VCaP (cell line): ENCODE results near the gene ZFYVE28.
A peak's percentile ranks its signal among the peaks of the same experiment; 100 is the strongest.

Experiments
- H3K27ac ChIP-seq: fragments of 450-650 bp; 2 replicates; pipeline ENCODE4 v1.5.1; 2017
- TF ChIP-seq, protein P1 (sequence below): fragments of 450-650 bp; conservative IDR thresholded peaks from 2 replicates; pipeline ENCODE4 v1.5.1; 2017; ENCODE audit warnings: mild to moderate bottlenecking, moderate library complexity

ZFYVE28 gene

DNA sequence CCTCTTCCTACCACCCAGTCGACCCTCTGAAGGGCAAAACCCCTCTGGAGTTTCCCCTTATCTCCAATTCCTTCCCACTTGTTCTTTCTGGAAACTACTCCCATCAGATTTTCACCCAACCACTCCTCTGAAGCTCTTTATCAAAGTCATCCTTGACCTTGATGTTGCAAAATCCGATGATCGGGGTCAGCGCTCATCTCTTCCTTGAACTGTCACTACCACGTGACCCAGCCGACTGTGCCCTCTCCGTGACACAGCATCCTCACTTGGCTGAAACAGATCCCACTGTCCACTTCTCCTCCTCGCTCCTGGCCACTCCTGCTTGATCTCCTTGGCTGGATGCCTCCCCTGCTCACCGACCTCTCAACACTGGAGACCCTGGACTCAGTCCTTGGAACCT, 1.4 kb upstream of the ZFYVE28 start:
- TF ChIP-seq, protein P1, sequence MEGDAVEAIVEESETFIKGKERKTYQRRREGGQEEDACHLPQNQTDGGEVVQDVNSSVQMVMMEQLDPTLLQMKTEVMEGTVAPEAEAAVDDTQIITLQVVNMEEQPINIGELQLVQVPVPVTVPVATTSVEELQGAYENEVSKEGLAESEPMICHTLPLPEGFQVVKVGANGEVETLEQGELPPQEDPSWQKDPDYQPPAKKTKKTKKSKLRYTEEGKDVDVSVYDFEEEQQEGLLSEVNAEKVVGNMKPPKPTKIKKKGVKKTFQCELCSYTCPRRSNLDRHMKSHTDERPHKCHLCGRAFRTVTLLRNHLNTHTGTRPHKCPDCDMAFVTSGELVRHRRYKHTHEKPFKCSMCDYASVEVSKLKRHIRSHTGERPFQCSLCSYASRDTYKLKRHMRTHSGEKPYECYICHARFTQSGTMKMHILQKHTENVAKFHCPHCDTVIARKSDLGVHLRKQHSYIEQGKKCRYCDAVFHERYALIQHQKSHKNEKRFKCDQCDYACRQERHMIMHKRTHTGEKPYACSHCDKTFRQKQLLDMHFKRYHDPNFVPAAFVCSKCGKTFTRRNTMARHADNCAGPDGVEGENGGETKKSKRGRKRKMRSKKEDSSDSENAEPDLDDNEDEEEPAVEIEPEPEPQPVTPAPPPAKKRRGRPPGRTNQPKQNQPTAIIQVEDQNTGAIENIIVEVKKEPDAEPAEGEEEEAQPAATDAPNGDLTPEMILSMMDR, result no peak
- H3K27ac ChIP-seq, result no peak overlapping the region

DNA sequence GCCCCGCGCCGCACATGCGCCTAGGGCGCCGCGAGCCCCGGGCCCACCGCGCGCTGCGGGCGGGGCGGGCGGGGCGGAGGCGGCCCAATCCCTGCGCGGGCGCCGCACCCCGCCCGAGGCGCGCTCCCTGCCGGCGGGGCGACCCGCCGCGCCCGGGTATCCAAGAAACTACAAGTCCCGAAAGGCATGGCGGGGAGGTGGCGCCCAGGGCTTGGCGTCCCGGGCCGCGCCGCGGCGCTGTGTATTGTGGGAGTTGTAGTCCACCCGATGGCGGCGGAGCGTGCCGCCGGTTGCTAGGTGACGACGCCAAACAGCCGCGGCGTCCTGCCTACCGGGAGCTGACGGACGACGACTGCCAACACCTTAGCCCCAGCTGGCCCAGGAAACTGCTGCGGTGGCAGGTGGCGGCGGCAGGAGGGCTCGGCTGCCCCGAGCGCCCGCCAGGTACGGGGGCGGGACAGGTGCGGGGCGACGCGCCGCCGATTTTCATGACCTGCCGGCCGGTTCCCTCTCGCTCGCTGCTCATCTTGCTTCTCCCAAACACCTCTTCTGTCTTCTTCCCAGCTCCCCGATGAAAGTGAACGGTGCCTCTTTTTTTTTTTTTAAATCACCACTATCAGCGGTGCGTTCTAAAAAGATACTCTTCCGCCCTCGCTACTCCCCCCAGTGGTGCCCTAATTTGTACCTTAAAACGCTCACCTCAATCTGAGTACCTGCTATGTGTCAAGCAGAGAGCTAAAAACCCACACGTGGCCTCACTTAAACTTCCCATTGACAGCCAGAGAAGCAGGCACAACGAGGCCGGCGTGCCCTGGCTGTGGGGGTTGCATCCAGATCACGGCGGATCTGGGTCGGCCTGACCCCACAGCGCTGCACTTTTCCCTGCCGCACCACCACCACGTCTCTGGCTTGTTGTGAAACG, 466 bp upstream of the ZFYVE28 start, which contains the start of gene CFAP99:
CFAP99 (plus strand) TSS at position 306 of the 922 bp plus-strand sequence.
- H3K27ac ChIP-seq, result peak within 1 kb of the TSS; percentile 66
- TF ChIP-seq, protein P1, result peak; percentile 38; the same call in 1 of the 2 replicates

DNA sequence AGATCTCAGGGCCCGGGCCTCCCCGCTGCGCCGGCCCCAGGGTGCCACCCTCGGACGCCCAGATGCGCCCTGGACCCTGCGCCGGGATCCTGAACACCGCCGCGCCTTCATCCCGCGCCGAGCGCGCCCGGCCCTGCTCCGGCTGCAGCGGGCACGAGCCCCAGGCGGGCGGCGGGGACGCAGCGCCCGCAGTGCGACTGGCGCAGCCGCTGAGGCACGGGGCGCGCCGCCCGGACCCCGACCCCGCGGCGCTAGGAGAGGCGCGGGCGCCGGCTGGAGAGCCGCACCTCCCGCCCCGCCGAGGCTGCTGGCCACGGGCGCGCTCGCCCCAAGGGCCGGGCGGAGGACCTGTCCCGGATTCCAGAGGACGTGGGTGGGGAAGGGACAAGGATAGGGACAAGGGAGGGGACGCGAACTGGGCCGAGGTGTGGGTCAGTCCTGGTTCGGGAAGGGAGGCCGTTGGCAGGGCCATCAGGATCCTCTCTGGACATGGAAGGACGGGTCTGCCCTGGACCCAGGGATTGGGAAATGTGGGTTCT, 1.1 kb downstream of the ZFYVE28 start:
- peak overlapping the region; percentile 66; the same call in 1 of the 2 replicates for H3K27ac ChIP-seq
- TF ChIP-seq, protein P1, result no peak

DNA sequence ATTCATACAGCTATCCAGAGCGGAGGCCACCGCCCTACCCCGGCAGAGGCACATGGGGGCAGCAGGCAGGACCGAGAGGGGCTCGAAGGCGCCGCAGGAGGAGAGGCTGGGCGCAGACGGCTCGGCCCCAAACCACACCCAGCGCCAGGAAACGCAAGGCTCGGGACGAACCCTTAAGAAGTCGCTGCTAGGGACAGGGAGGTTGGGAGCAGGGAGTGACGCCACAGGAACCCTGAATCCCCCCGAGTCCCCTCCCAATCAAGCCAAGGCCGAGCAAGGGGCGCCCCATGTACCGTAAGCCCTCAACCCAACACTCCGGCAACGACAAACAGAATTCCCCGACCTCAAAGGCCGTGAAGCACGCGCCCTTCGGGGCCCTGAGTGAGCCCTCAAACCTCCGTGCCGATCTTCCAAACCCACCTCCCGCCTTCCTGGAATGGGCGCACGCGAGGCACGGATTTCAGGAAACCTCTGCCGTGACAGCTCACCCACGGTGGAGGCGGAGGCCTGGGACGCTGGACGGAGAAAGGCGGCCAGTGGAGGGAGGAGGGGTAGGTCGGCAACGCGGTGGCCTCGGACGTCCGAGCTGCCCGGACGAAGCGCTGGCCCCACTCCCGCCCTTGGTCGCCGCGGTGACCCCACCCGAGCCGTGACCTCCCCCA, 1.8 kb downstream of the ZFYVE28 start:
- H3K27ac ChIP-seq, result peak overlapping the region; percentile 66; the same call in 1 of the 2 replicates
- TF ChIP-seq, protein P1, result no peak

DNA sequence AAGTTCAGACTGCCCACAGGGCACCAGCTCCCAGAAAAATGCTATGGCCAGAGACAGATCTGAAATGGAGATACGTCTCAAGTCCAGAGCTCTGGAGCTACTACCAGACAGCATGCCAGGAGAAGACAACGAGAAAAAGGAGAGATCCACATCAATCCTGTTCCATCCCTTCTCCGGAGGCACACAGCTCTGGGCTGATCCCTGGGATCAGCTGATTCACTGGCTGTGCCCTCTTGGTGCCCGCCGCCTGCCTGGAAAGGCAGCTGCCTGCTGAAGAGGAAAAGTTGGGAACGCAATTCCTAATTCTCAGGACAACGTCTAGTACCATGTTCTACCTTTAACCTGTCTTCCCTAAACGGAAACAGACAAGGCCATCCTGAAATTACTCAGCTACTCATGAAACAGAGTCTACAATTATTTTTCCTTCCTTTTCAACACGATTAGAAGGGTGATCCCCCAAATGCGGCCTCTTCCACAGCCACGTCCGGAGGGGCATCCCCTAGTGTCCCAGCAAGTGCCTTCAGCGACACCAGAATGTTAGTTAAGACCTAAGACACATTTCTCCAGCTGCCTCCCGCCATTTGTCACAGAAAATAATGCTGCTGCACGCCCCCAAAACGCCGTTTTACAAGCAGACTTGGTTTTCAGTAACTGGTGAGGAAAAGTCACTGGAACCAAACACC, 2.4 kb downstream of the ZFYVE28 start:
- TF ChIP-seq, protein P1, result no peak
- H3K27ac ChIP-seq, result no peak overlapping the region

DNA sequence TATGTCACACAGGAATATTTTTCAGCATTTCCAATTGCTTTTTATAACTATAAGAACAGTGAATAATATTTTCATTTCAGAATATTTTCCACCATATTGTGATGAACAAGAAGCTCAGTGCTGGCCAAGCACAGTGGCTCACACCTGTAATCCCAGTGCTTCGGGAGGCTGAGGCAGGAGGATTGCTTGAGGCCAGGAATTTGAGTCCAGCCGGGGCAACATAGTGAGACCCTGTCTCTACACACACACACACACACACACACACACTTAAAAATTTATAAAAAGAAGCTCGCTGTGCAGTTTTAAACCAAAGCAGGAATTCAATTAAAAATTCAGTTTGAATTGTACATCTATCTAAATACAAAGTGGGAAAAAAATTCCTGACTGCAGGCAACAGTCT, 3.2 kb downstream of the ZFYVE28 start:
- TF ChIP-seq, protein P1, result no peak
- H3K27ac ChIP-seq, result no peak overlapping the region
